GM18505 (cell line): ENCODE results near the gene CTTNBP2.
A peak's percentile ranks its signal among the peaks of the same experiment; 100 is the strongest.

Experiments
- ATAC-seq: cut with Tn5 transposase; IDR thresholded peaks from one replicate; pipeline ENCODE4 v1.9.1; 2021; ENCODE audit not compliant: unreplicated experiment
- POLR2A ChIP-seq: IDR thresholded peaks from 4 replicates; pipeline ENCODE4 v1.6.1; 2011; ENCODE audit warnings: borderline replicate concordance; ENCODE audit not compliant: insufficient read depth, insufficient read length; ENCODE audit errors: extremely low read depth

Gene CTTNBP2

GRCh38 chr7:117873310-117874190 lies at the start of gene CTTNBP2:
CTTNBP2 (minus strand) TSS chr7:117873441; CDS start chr7:117873415, 26 bp downstream.
- ATAC-seq: peak; percentile 34
- no peak for TF ChIP-seq POLR2A

- ATAC-seq: no peak
- TF ChIP-seq POLR2A: no peak
These were observed 43.1 kb upstream of the CTTNBP2 start for GRCh38 chr7:117916309-117916708.

GRCh38 chr7:117912421-117912820 lies 39.2 kb upstream of the CTTNBP2 start:
- no peak for TF ChIP-seq POLR2A
- ATAC-seq: no peak

- no peak for ATAC-seq
- TF ChIP-seq POLR2A: no peak
These were observed 35.0 kb upstream of the CTTNBP2 start for GRCh38 chr7:117908031-117908795.

DNA sequence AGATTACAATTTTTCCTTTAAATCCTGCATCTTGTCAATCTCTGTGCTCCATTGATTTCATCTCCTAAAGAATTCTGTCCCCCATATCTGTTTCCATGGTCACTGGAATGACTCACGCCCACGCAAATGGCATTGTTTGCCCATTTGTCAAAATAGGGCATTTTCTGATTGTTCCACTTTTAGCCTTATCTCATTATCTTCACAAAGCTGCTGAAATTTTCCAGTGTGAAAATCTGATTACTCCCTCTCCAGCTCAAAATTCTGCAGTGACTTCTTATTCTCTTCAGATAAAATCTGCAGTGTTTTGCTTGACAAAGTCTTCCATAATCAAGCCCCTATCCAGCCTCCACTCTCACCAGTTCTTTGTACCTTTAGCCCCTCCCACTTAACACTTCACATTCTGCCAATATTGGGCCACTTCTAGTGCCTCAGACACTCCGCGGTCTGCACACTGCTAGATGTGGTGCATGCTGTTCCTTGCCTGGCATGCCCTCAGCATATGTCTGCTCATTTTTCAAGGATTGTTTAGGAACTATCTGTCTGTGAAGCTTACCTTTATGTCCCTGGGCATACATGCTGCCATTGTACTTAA lies 33.9 kb upstream of the CTTNBP2 start:
- ATAC-seq: no peak
- no peak for TF ChIP-seq POLR2A

DNA sequence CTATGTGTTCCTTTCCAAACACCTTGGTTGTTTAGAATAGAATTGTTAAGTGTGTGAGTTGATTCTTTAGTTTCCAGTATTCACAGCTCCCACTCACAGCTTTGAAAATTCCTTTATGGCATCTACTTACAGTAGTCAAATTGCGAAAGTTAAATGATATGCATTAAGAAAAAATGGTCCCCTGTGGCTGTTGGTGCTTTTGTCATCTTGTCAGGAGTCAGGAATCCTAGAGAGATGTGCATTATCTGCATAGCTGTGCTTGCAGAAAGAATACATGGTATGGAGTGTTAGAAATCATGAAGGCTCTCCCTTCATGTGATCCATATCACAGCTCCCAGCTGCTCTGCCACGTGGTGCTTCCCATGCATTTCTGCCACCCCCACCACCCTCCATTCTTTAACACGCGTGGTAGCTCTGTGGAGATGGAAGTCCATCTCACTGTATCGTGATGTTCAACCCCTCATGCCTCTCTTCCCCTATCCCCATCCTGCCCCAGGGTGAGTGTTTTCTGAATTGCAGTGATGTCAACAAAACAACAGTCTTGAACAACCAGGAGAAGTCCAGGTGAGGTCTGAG lies 29.2 kb upstream of the CTTNBP2 start:
- TF ChIP-seq POLR2A: no peak
- no peak for ATAC-seq

DNA sequence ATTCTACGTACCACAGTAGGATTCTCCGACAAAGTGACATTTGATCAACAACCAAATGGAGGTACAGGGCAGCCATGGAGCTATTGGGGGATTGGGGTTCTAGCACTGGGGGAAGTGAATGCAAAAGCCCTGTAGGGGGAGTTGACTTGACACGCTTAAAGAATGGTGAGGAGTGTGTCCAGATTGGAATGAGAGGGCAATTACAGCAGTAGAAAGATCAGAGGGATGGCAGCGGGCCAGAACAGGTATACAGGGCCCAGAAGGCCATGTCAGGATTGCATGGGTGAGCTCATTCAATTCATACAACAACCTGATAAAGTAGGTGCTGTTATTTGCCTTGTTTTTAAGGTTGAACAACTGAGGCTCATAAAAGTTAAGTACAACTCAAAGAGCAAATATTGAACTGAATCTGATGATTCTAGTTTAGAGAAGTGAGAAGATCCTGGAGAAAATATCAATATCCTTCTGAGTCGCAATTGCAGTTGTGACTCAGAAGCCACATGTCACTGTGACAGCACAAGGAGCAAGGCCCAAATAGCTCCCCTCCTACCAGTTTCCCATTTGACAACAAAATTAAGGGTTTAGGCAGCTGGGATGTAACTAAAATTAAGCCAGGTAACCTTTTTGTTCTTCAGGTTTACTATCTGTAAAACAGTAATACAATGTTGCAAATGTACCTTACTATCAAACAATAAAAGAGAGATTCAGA lies 28.0 kb upstream of the CTTNBP2 start:
- TF ChIP-seq POLR2A: no peak
- no peak for ATAC-seq

DNA sequence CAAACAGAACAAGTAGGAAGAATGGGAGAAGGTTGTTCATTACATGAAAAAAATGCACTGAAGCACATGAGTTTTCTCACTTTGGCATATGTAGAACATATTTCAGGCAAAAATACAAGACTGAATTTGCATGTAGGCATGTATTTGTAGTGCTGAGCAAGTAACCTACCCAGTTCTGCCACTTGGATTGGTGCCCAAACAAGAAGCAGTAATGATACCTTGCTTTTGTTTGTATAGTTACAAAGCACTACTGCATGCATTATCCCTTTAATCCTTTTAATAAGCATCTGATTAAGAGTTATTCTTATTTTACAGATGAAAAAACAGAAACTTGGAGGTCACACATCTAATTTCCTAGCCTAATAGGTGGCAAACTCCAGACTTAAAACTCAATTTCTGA lies 23.1 kb upstream of the CTTNBP2 start:
- ATAC-seq: no peak
- no peak for TF ChIP-seq POLR2A

DNA sequence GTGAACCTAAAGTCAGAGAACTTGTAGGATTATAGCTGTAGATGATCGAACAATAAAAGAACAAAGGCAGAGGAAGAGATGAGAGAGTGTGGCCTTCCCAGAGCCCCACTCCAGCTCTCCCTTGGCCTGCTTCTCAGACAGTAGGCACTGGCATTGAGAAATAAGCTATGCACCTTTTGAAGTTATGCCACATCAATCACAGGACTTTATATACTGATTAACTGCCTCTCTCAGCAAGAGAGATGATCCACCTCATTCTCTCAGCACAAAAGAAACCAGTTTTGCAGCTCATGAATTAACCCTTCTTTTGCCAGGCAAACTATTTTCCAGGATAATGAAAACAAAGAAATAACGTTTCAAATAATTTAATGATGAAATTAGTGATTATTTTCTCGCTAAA lies 22.0 kb upstream of the CTTNBP2 start:
- no peak for TF ChIP-seq POLR2A
- no peak for ATAC-seq

GRCh38 chr7:117894037-117894436 lies 20.8 kb upstream of the CTTNBP2 start:
- no peak for TF ChIP-seq POLR2A
- ATAC-seq: no peak

DNA sequence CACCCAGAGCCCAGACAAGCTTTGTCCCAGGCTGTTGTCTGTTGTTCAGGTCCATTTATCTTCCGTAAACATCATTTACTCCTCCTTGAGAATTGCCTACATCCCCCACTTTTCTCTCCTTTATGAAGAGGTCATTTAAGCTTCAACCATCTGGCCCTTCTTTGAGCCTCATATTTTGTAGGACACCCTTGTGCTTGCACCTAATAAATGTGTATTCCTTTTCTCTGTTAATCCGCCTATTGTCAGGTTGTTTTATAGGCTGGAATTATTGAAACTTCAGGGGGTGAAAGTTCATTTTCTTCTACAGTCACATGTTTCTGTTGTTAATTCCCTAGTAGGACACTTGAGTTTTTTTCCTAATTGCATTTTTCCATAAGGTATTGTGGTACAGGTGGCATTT lies 19.6 kb upstream of the CTTNBP2 start:
- ATAC-seq: no peak
- no peak for TF ChIP-seq POLR2A

GRCh38 chr7:117889611-117890010 lies 16.4 kb upstream of the CTTNBP2 start:
- no peak for TF ChIP-seq POLR2A
- ATAC-seq: no peak

GRCh38 chr7:117888627-117889026 lies 15.4 kb upstream of the CTTNBP2 start:
- TF ChIP-seq POLR2A: no peak
- no peak for ATAC-seq
